ENCODE results near the gene ITIH2. TPM values are rescaled to one million over a fixed set of nuclear protein-coding genes. Genes with fewer than 3 reads are reported as not detected.
"Not testable (repeated sequence)": the region's sequence is repeated elsewhere in the genome, so short reads cannot be mapped to it uniquely, and the experiment has no call there.

ITIH2 gene
- total RNA-seq, 4 donors from 2014 or later, result not detected

DNA sequence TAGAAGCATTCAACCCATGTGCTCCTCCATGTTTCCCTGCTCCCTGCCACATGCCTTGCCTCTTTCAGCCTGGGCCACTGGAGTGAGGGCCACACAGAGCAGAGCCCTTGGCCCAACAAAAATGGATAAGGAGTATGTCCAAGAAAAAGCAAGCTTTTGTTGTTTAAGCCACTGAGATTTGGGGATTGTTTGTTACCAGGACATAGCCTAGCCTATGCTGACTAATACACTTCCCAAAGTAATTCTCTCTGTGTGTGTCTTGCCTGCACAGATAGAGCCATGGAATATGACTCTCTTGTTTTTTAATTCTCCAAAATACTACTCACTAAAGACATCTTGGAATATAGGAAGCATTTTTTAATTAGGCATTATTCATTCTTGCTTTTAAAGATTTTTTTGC lies 13.5 kb upstream of the ITIH2 start:
- Histone ChIP-seq H3K4me1 (peaks cover 0 to 3% (median 0%) of the 10 kb centered on the region in 4 donors), H3K27me3 (no peaks in the 10 kb centered on the region), H3K27ac (replicated peaks in 1 of 4) (no peak overlapping the region), H3K9me3 (peaks cover 0 to 5% (median 2%) of the 10 kb centered on the region in 4 donors), H3K4me3 (no peak overlapping the region), H3K36me3 (no peaks in the 10 kb centered on the region)
- intact Hi-C loops (cut with DNase I), result no loop called here
- DNase-seq (ENCODE audit: extremely low spot score), result no peak
- TF ChIP-seq POLR2AphosphoS5 (IDR thresholded peaks at IDR 0.05), result no peak
- no peak for TF ChIP-seq POLR2A (IDR thresholded peaks at IDR 0.05; ENCODE audit: low read depth)
- TF ChIP-seq EP300 (IDR thresholded peaks at IDR 0.05), result no peak
- TF ChIP-seq CTCF (IDR thresholded peaks at IDR 0.05), result no peak

DNA sequence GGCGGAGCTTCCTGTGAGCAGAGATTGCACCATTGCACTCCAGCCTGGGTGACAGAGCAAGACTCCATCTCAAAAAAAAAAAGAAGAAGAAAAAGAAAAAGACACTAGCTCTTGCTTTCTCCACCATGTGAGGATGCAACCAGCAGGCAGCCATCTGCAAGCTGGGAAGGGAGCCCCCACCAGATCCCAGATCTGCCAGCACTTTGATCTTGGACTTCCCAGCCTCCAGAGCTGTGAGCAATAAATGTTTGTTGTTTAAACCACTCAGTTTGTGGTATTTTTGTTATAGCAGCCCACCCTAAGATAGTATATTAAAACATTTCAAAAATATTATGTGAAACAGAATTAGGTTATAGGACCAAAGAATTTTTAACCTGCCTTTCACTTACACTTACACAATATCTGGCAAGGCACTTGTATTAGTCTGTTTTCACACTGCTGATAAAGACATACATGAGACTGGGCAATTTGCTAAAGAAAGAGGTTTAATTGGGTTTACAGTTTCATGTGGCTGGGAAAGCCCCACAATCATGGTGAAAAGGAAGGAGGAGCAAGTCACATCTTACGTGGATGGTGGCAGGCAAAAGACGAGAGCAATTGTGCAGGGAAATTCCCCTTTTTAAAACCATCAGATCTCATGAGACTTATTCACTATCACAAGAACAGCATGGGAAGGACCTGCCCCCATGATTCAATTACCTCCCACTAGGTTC lies 12.1 kb upstream of the ITIH2 start:
- 80% methylated on average over 3 of the region's 3 CpGs for WGBS
- H3K4me1 ChIP-seq; H3K27me3 ChIP-seq; H3K27ac ChIP-seq (replicated peaks in 1 of 4); H3K36me3 ChIP-seq; DNase-seq (ENCODE audit: extremely low spot score); intact Hi-C loops (cut with DNase I); H3K9me3 ChIP-seq; H3K4me3 ChIP-seq: not testable (repeated sequence)

GRCh38 chr10:7692368-7692767 lies 10.7 kb upstream of the ITIH2 start:
- H3K27ac ChIP-seq (replicated peaks in 1 of 4); H3K36me3 ChIP-seq; intact Hi-C loops (cut with DNase I); H3K27me3 ChIP-seq; H3K9me3 ChIP-seq; H3K4me3 ChIP-seq; DNase-seq (ENCODE audit: extremely low spot score): not testable (repeated sequence)
- H3K4me1 ChIP-seq, result peaks cover 5 to 13% (median 10%) of the 10 kb centered on the region in 4 donors

DNA sequence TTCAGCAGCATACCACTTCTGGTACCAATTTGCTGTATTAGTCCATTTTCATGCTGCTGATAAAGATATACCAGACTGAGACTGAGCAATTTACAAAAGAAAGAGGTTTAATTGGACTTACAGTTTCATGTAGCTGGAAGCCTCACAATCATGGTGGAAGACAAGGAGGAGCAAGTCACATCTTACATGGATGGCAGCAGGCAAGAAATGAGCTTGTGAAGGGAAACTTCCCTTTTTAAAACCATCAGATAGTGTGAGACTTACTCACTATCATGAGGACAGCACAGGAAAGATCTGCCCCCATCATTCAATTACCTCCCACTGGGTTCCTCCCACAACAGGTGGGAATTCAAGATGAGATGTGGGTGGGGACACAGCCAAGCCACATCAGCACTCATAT lies 9.9 kb upstream of the ITIH2 start:
- intact Hi-C loops (cut with DNase I); H3K9me3 ChIP-seq; H3K4me3 ChIP-seq; DNase-seq (ENCODE audit: extremely low spot score); H3K27ac ChIP-seq (replicated peaks in 1 of 4); H3K27me3 ChIP-seq; H3K36me3 ChIP-seq: not testable (repeated sequence)
- H3K4me1 ChIP-seq, result peaks cover 5 to 16% (median 12%) of the 10 kb centered on the region in 4 donors

DNA sequence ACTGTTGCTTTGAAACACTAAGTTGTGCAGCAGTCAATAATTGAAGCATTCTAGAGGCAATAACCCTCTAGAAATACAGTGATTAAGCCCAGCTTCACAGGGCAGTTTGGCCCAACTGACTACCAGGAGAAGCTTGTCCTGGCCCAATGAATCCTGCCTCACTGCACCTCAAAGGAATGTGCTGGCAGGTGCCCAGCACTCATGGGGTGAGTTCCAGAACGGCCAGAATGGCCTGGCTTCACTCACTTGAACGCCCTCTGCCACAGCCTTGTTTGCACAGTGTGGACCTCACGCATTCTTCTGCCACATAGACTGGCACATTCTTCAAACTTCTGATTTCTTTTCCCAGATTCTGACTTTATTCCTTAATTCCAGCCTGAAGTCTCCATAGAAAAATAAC lies 6.6 kb upstream of the ITIH2 start:
- no peak for DNase-seq (ENCODE audit: extremely low spot score)
- Histone ChIP-seq H3K4me1 (peaks cover 5 to 16% (median 12%) of the 10 kb centered on the region in 4 donors), H3K27ac (replicated peaks in 1 of 4) (peak overlapping the region in 1 of 4 donors; percentile 2), H3K4me3 (no peak overlapping the region), H3K9me3 (peaks cover 0 to 5% (median 0%) of the 10 kb centered on the region in 4 donors), H3K27me3 (peaks cover 0 to 3% (median 0%) of the 10 kb centered on the region in 4 donors), H3K36me3 (no peaks in the 10 kb centered on the region)
- 53% methylated on average over 3 of the region's 3 CpGs for WGBS
- TF ChIP-seq CTCF (IDR thresholded peaks at IDR 0.05), result no peak
- no peak for TF ChIP-seq EP300 (IDR thresholded peaks at IDR 0.05)
- peak; percentile 11 to 44 for TF ChIP-seq POLR2AphosphoS5 (IDR thresholded peaks at IDR 0.05)
- intact Hi-C loops (cut with DNase I), result no loop called here

DNA sequence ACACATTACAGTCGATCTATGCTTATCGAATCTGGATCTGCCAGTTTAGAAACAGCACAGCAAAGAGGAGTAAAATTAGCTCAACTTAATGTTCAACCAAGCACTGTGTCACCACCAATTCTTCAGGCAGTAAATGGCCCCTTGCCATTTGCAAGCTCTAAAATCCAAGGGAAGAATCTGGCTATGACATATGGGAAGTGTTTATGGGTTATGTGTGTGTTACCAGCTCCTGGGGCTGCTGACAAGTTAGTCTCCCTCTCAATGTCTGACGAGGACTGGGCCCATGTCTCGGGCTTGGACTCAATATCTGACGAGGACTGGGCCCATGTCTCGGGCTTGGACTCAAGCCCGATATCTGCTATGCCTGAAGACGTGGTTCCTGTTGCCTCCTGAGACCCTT lies 5.7 kb upstream of the ITIH2 start:
- H3K36me3 ChIP-seq, result no peaks in the 10 kb centered on the region
- peaks cover 0 to 1% (median 0%) of the 10 kb centered on the region in 4 donors for H3K9me3 ChIP-seq
- H3K4me1 ChIP-seq, result peaks cover 5 to 16% (median 12%) of the 10 kb centered on the region in 4 donors
- WGBS, result 86% methylated on average over 8 of the region's 8 CpGs
- H3K27me3 ChIP-seq, result peaks cover 0 to 12% (median 0%) of the 10 kb centered on the region in 4 donors
- no peak overlapping the region for H3K4me3 ChIP-seq
- intact Hi-C loops (cut with DNase I), result no loop called here
- DNase-seq (ENCODE audit: extremely low spot score), result no peak
- no peak for TF ChIP-seq CTCF (IDR thresholded peaks at IDR 0.05)
- no peak for TF ChIP-seq POLR2AphosphoS5 (IDR thresholded peaks at IDR 0.05)
- no peak for TF ChIP-seq POLR2A (IDR thresholded peaks at IDR 0.05; ENCODE audit: low read depth)
- no peak for TF ChIP-seq EP300 (IDR thresholded peaks at IDR 0.05)
- no peak overlapping the region for H3K27ac ChIP-seq (replicated peaks in 1 of 4)
